Endometrium (tissue), 2 donors: ENCODE measurements around the gene P2RY4.
"Not testable (repeated sequence)": the region's sequence is repeated elsewhere in the genome, so short reads cannot be mapped to it uniquely, and the experiment has no call there.

Experiments
- FAIRE-seq: peaks from 2 replicates; lab custom pipeline; 2012; peaks lifted over from hg19 to GRCh38; lab: Jason Lieb, UNC
- donor health status: control.
- donor health status: control.

P2RY4 gene

DNA sequence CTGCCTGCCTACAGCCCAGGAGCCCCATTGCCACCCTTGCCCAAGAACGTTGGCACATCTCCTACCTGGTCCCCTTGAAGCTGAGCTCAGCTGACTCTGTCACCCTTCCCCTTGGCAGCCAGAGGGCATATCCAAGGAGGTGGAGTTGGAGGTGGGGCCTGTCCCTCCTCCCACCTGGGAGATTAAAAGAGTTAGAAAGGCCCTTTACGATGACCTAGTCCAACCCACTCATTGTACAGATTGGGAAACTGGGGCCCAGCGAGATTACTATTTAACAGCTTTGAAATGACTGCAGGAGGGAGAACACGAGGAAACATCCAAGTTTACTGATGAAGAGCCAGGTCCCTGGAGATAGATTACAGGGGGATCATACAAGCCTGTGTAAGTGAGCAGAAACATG lies at the start of gene P2RY4:
Gene P2RY4, minus strand, starts transcription at position 101 of the 400 bp plus-strand sequence. CDS start 580 bp downstream, outside the sequence.
- FAIRE-seq = no peak

DNA sequence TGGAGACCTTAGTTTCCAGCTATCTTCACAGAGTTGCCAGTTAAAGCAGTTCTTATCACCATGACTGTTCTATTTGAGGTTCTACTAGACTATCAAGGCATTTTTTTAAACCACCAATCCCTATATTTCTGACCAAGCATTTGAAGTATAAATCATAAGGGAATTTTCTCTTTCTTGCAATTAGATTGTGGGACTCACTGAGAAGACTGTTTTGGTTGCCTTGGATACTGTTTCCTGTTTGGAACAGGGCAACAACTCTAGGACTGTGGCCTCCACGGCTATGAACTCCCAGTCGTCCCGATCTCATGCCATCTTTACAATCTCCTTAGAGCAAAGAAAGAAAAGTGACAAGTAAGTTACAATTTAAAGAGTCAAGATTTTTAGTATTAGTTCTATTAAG lies 41.7 kb upstream of the P2RY4 start:
- FAIRE-seq = no peak

DNA sequence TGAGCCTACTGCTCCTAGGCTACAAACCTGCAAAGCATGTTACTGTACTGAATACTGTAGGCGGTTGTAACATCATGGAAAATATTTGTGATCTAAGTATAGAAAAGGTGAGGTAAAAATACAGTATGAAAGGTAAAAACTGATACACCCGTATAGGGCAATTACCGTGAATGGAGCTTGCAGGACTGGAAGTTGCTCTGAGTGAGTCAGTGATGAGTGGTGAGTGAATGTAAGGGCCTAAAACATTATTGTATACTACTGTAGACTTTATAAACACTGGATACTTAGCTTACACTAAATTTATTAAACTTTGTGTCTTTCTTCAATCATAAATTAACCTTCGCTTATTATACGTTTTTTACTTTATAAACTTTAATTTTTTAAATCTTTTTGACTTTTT lies 33.6 kb upstream of the P2RY4 start:
- FAIRE-seq = no peak

DNA sequence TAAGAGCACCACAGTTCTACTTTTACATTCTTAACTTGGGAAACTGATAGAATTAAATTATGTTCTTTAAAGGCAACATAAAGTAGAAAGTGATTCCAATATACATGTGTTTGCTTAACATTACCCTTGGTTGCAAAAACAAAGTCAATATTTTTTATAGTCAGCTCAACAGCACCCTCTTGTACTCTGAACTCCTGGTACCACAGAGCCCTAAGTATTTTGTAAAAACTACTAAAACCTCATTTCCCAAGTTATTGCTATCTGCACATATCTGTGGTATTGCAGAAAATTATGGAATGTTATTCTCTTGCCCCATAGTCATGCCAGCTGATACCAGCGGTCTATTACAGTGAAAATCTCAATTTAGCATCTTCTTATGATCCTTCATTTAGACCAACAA lies 32.8 kb upstream of the P2RY4 start:
- no peak for FAIRE-seq

DNA sequence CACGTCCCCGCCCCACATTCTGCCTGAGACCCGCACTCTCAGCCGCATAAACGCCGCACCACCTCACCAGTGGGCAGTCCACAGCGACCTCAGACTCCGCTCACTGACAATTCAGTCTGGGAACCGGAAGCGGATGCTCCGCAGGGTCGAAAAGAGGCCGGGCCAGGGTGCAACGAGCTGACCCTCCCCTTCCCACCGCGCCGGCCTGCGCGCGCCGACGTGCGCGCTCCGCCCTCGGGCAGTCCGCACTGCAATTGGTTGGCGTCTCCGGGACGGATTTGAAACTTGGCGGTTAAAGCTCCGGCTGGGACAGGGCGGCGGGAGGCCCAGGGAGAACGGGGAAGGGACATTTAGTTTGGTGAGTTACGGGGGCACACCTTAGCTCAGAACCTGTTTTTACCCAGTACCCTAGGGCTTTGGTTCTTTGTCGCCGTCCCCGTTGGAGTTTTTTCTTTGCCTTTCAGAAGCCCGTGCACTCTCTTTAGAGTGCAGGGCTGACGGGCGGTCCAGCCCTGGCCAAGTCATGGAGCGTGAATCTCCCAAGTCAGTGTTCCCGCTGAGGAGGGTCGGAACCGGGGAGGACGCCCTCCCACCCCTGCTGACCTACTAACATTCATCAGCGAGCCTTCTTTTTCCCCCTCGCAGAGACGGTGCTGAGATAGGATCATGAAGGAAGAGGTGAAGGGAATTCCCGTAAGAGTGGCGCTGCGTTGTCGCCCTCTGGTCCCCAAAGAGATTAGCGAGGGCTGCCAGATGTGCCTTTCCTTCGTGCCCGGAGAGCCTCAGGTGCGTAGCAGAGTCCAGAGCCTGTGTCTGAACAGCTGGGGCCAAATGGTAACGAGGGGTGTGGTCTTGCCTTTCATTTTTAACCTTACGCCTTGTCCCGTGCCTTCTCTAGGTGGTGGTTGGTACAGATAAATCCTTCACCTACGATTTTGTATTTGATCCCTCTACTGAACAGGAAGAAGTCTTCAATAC lies 30.1 kb upstream of the P2RY4 start, which contains the start of the genes KIF4A and PDZD11:
Gene KIF4A, plus strand, starts transcription at position 312 of the 978 bp plus-strand sequence. Its CDS starts 355 bp downstream, at position 667.
Gene PDZD11, minus strand, starts transcription at position 135 of the 978 bp plus-strand sequence. CDS start 586 bp downstream, outside the sequence.
- FAIRE-seq = no peak

DNA sequence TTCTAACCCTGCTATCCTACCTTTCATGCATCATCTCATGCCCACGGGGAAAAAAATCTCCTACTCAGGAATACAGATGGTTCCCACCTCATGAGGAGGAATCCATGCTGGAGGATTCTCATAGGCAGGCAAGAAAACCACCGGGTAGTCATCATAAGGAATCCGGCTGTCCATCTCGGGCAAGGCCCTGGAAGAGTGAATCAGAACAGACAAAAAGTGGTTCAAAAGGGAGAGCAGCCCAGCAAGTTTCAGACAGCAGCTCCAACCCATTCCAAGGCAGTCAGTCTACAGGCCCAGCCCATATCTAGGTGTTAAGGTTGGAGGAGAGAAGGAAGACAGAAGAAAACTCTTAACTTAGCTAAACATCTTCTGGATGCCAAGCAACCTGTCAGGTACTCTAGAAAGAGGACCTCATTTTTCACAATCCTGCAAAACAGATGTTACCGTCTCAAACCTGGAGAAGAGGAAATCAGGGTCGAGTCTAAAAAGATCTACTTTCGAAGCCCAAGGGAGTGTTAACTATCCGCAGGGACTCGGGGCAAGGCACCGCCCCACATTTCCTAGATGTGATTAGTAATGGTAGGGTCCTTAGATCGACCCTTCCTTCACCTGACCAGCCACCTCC lies 29.3 kb upstream of the P2RY4 start:
- FAIRE-seq = no peak

DNA sequence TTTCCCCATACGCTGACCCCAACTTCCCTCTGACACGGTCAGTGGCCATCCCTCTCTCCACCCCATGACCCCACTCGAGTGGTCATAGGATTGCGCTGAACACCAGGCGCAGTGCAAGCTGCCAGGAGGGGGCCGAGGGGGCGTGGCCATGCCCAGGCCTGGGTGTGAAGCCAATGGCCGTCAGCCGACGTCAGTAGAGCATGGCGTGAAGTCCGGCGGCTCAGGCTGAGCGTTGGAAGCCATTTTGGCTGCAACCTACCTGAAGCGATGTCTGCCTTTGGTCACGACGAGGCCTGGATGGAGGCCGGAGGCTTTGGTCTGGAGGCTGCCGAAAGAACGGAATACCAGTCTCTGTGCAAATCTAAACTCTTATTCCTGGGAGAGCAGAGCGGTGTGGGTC lies 21.9 kb upstream of the P2RY4 start, which contains the start of gene RAB41:
Gene RAB41, plus strand, starts transcription at position 222 of the 400 bp plus-strand sequence. Its CDS starts 46 bp downstream, at position 268.
- FAIRE-seq = no peak

DNA sequence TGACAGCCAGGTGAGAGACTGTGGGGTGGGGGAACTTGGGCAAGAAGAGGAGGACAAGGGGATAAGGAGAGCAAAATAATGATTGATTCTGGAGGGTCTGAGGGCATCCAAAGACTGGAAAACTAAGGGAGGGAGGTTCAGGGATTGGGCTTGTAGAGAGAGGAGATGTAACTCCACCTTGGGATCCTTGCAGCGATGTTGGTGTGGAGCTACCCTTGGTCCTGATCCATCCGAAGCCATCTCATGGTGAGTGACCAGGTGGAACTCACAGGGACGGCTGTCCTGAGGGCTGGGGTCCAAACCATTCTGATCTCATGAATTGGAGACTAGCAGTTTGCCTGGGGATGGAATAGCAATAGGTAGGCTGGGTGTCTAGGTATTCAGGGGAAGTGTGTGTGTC lies 20.6 kb upstream of the P2RY4 start:
- FAIRE-seq = no peak

DNA sequence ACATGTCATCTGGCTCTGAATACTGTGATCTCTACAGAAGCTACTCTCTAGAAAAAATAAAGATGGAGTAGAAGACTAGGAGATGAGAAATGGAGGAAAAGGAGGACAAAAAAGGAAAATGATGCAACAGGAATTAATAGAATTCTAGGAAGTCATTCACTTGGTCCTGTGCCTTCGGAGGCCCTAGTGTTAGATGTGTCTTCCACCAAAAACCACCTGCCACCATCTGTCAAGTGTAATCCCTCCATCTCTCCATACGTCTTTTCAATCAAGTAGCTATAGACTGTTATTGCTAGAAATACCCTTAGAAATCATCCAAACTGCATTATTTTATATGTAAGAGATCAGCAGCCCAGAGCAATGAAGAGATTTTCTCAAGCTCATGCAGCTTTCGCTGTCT lies 19.1 kb upstream of the P2RY4 start:
- FAIRE-seq = no peak

DNA sequence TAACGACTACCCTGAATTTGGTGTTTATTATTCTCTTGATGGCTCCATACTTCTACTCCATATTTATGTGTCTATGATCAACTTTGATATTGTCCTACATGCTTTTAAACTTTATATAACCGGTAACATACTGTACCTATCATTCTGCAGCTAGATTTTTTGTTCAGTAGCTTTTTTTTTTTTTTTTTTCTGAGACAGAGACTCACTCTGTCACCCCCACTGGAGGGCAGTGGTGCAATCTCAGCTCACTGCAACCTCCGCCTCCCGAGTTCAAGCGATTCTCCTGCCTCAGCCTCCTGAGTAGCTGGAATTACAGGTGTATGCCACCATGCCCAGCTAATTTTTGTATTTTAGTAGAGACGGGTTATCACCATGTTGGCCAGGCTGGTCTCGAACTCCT lies 14.0 kb upstream of the P2RY4 start:
- FAIRE-seq = not testable (repeated sequence)

DNA sequence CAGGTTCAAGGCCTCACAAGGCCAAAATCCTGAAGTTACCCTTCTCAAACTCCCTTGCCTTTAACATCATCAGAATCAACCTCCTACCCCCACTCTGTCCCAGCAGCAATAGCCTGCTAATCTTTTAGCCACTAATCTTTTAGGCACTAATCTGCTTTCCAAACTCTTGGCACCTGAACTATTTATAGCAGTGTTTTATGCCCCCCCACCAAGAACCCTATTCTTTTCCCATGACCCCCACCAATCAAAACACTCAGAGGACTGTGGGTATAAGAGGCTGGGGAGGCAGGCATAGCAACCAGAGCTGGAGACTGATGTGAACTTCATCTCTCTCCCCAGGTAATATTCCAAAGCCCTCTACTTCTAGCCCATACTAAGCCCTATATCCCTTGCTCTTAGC lies 8.0 kb upstream of the P2RY4 start, which contains the start of gene ARR3:
Gene ARR3, plus strand, starts transcription at position 301 of the 400 bp plus-strand sequence. CDS start 1,052 bp downstream, outside the sequence.
- no peak for FAIRE-seq

DNA sequence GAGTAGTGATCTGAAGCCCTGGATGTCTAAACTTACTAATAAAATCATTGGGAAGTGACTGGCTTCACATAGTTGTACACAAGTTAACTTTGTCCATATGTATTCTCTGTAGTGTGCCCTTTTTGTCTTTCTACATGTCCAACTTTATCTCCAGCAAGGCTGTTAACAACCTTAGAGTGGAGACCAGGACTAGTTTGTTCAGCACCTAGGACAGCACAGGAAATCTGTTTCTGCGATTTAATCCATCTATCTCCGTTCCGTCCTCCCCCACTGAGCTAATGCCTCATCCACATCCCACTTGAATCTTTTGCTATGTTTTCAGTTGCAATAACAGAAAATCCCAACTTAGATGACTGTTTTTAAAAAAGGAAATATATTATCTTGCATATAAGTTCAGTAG lies 4.8 kb upstream of the P2RY4 start:
- no peak for FAIRE-seq

DNA sequence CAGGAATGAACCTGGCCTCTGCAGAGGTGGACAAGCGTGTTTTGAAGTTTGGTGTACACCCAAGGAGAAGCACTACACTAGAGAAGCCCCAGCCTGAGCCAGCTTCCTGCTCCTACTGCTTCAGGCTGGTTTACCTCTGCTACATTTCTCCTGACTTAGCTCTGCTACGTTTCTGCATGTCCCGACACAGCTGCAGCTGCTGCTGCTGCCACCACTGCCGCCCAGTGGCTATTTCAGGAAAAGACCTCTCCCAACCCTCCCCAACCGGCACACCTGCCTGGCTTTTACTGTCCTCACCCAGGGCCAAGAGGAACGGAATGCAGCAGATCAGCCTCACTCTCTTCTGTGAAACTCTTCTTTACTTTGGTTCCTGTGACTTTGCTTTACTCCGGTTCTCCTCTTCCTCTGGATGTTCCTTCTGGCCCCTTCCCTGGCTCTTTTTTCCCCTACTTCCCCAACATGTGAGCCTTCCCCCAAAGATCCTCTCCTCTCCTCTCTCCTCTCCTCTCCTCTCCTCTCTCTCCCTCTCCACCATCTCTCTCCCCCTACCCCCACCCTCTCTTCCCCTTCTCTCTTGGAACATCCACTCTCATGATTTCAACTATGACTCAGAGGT lies 3.1 kb upstream of the P2RY4 start:
- FAIRE-seq = no peak

DNA sequence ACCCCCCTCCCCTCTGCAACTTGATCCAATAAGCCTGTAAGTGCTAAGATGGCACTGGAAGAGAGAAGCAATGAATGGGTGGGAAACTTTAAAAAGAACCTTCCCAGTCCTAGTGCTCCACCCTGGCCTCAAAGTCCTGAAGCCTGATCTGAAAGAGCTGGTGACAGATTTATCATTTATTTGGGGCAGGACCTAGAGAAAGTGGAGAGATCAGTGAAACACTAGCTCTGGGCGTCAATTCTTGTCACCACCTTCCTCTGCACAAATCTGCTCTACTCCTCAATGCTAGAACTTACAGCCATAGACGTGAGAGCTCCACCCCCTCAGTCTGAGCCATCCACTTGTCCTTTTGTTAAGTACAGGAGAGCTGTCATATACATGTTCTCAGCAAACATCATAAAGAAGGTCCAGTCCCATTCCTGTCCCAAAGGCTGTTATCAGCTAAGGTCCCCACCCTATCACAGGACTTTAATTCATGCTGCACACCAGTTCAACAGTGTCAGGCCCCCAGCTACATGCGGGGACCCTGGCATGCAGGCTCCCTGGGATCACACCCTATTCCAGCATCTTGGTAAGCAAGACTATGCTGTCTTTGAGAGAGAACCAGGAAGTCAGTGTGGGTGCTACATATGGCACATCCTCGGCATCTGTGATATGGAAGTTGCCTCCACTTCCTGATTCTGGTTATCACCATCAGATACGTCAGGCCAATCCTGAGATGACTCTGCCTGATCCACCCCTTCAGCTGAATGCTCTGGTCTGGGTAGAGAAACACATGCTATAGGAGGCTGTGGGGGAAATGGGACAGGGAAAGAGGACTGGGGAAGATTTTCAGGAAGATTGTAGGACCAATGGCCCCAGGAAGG lies 2.3 kb downstream of the P2RY4 start:
- no peak for FAIRE-seq

DNA sequence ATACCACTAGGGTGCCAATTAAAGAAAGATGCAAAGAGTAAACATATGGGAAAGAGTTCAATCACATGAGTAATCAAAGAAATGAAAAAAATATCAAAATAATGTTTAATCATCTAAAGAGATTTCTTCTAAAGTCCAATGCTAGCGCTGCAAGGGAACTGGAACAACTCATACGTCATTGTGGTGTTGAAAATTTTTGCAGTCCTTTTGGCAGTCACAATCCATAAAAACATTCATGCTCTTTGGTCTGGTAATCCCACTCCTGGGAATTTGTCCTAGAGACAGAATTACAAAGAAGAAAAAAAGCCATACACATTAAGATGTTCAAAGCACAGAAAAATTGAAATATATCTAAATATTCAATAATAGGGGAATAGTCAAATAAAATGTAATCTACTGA lies 4.6 kb downstream of the P2RY4 start:
- FAIRE-seq = no peak

DNA sequence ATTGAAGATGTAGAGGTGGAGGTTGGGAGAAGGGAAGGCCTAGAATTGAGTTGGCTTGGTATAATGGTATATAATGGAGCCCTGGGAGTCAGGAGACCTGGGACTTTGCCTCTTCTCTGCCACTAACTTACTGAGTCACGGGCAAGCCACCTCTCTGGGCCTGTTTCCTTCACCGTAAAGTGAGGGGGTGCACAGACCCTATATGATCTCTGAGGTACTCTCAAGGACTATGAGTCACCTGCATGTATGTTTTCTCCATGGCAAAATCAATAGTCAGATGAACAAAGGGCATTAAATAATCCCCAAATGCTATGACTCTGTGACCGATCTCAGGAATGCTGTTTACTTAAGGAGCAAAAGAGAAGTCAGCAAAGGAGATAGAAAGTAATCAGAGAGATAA lies 5.1 kb downstream of the P2RY4 start:
- FAIRE-seq = no peak

DNA sequence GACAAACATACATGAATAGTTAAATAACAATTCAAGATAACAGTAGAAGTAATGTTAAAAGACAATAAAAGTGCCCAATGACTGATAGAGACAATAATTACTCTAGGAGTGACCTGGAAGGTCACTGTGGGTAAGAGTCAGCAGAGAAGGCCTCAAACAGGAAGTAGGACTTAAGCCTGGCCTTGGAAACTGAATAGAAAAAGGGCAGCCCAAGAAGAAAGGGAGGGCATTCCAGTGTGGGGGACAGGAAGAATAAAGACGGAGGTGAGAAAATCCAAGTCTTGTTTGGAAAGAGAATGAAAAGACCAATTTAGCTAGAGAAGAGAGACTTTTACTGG lies 6.0 kb downstream of the P2RY4 start:
- FAIRE-seq = no peak

DNA sequence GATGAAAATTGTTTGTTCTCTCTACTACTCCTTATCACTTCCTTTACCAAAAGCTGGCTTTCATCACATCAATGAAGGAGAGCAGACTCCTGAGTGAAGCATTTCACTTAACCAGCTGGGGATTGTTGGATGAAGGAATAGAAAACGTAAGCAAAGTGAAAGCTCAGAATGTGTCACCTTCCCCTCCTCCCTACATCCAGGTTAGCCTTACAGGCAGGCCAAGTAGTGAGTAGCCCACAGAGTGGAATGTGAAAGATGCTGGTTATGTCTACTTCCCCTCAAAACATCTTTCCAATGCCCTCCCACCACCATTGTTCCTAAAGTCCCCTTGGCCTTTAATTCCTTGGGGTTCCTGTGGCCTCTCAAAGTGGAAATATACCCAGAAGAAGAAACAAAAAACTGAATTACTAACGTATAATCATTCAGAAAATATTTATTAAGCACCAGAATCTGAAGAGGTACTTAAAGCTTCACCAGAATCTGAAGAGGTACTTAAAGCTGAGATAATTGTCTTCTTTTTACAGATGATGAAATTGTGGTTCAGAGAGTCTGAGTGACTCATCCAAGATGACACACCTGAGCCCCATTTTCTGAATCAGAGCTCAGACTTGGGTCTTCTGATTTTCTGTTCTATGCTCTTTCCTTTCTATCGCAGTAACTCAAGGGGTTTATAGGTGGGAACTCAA lies 6.5 kb downstream of the P2RY4 start:
- no peak for FAIRE-seq

DNA sequence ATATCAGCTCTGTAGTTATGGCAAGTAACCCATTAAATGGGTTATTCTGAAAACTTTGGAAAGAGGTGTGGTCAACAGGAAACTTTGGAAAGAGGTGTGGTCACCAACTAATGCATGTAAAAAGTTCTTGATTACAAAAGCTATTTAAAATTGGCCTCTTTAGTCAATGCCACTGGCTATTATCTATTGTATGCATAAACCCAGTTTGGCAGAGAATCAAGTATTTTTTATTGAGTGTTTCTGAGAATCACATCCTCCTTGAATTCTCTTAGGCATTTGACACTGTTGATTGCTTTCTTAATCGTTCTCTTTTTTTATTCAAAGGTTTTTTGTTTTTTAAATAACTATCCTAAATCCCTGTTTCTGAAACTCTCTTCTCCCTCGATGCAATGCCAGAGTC lies 7.5 kb downstream of the P2RY4 start:
- FAIRE-seq = no peak

DNA sequence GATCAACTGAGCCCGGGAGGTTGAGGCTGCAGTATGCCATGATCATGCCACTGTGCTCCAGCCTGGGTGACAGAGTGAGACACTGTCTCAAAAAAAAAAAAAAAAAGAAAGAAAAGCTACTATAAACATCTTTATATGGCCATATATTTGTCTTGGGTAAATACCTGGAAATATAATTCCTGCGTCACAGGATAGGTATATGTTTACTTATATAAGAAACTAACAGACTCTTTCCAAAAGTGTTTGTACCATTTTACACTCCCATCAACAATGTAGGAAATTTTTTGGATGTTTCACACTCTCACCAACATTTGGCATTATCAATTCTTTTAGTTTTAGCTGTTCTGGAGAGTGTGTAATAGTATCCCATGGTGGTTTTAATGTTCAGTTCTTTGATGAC lies 12.8 kb downstream of the P2RY4 start:
- FAIRE-seq = no peak

DNA sequence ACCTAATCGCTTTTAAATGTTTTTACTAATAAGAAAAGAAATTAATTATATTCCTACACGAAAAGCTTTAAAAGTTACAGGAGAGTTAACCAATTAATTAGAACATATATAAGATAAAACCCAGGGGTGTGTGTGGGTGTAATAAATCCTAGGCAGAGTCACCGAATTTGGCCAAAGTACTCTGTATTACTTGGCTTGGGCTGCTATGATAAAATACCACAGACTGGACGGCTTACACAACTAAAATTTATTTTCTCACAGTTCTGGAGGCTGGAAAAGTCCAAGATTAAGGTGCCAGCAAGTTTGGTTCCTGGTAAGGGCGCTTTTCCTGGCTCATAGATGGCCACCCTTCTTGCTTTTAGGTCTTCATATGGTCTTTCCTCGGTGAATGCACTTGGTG lies 15.1 kb downstream of the P2RY4 start:
- no peak for FAIRE-seq
